Right lobe of liver (tissue), 4 donors: ENCODE measurements around the gene TMEM238L.

ENCODE experiments used
- CTCF ChIP-seq, 4 donors: fragments of 200-600 bp in 3 of 4; fragments of 450-650 bp in 1 of 4; IDR thresholded peaks; one replicate each; pipeline versions ENCODE4 v1.5.1 to v1.8.0; 2016 to 2022; ENCODE audit warnings: antibody characterized with exemption in 4 of 4, mild to moderate bottlenecking in 2 of 4
- POLR2A ChIP-seq: fragments of 450-650 bp; IDR thresholded peaks from one replicate; pipeline ENCODE4 v1.6.1; 2017; ENCODE audit warnings: antibody characterized with exemption, mild to moderate bottlenecking
- donor health status: DM: no; HTN: no; CAD: no.
- donor health status: DM: no; HTN: no; CAD: no.
- donor health status: DM: no; HTN: yes; CAD: no.

- TF ChIP-seq POLR2A, result no peak
- no peak for TF ChIP-seq CTCF (IDR thresholded peaks at IDR 0.05)
These were observed 55.2 kb downstream of the TMEM238L start for GRCh38 chr17:10748531-10749181.
